GM18517 (cell line): ENCODE measurements around the gene KANK4.

Source experiments
- ATAC-seq: cut with Tn5 transposase; IDR thresholded peaks from one replicate; pipeline ENCODE4 v1.9.1; 2021; ENCODE audit warnings: mild to moderate bottlenecking, moderate library complexity; ENCODE audit not compliant: unreplicated experiment

The KANK4 gene

DNA sequence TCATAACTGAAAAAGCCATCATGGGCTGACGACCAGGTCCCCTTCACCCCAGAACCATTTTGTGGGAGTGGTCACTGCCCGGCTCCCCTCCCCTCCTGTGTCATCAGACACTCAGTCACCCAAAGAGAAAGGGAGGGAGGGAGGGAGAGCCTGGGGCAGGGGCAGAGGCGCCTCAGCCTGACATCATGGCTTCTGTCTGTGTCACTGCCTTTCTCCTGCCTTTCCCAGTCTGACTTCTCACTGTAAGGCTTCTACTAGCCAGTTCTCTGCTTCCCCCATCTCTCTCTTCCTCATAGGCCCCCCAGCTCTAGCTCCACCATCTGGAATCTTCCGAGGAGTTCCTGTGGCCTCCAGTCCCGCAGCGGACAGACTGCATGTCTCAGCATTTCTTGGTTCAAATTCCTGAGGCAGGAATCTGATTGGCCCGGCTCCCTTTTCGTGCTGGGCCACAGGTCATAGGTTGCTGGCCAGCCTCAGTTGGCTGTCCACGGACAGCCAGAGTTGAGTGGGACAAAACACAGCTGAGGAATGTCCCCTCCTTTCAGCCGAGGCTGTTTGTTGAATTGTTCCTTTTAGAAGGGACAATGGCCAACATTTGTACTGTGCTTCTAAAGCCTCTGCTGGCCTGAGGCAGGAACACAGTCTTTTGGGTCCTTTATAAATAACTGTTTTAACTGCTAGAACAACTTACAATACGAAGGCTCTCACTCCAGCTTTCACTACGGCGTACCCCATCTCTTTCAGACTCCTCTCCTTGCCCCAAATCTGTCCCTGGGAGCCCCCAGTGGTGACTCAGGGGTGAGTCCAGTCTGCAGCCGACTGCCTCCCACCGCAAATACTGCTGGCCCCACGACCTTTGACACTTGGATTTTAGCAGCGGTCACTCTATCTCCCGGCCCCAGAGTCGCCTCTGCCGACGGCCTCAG is 18.7 kb upstream of the KANK4 start:
- ATAC-seq = no peak

- no peak for ATAC-seq
Measured at GRCh38 chr1:62336995-62337705, 17.9 kb upstream of the KANK4 start.

GRCh38 chr1:62336638-62336994 is 17.4 kb upstream of the KANK4 start:
- no peak for ATAC-seq

DNA sequence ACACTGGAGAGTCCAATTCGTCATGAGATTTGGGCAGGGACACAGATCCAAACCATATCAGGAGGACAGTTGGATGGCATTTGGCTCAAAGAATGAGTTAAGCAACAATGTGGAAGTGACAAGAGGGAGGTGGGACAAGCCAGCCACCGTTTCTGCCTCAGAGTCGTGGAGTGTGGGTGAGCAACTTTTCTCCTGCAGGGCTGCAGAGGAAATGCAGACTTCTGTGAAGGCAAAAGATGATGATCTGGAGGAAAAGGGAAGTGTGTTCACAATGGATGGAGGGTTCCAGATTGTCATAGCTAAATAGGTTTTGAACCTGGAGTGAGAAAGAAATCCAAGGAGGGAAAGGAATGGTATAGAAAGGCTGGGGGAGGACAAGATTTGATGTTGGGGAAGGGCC is 16.4 kb upstream of the KANK4 start:
- no peak for ATAC-seq

DNA sequence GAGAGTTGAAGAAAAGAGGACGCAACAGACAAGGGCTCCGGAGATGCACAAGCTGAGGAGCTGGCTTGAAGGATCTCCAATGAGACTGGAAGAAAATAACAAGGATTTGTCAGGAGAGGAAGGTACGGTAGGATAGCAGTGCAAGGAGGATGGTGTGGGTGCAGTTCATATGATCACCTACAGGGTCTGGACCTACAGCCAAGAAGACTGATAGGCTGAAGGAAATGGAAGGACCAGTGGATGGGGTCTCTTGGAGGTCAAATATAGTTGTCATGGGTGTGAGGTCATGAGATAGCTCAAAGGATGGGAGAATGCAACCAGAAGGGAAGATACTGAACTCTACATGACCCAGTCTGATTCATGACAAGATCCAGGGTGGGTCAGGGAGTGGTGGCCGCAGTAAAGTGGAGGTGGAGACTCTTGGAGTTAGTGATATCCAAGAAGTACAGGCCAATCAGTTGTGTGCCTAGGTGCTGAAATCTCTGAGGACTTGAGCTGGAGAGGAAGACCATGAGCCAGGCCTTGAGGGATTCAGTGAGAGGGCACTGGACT is 15.3 kb upstream of the KANK4 start:
- no peak for ATAC-seq

DNA sequence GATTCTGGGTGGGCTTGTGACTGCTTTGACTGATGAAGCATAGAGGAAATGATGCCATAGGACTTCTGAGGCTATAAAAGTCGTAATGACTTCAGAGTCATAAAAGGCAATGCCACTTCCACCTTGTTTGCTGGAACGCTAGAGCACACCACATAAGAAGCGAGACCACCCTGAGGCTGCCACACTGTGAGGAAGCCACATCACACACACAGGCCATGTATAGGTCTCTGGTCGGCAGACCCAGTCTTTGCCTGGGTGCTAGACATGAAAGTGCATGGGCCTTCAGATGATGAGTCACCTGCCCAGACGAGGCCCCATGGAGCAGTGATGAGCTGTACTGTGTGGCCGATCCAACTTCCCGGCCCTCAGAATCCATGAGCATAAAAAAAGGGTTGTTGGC is 14.2 kb upstream of the KANK4 start:
- no peak for ATAC-seq

- no peak for ATAC-seq
Measured at GRCh38 chr1:62327360-62328055, 8.3 kb upstream of the KANK4 start.

GRCh38 chr1:62325681-62326080 is 6.4 kb upstream of the KANK4 start:
- no peak for ATAC-seq

GRCh38 chr1:62325081-62325480 is 5.8 kb upstream of the KANK4 start:
- no peak for ATAC-seq

DNA sequence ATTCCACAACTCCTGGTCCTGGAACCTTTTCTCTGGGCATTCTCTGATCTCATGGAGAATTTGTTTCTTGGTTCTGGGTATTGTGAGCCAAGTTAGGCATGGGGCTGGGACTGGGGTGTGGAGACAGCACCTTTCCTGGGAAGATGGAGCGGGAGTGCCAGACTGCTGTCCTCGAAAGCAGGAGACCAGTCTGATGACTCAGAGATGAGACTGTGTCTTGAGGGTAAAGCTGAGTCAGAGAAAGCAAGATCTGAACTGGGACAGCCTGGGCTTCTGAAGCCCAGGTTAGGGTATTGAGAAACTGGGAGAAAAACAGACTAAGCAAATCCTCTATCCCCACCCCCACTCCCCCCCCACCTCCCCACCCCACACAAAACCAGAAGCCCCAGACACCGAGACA is 2.2 kb upstream of the KANK4 start:
- no peak for ATAC-seq

- no peak for ATAC-seq
Measured at GRCh38 chr1:62318320-62318755, 896 bp downstream of the KANK4 start.

- ATAC-seq = no peak
Measured at GRCh38 chr1:62317021-62317768, 2.0 kb downstream of the KANK4 start.

DNA sequence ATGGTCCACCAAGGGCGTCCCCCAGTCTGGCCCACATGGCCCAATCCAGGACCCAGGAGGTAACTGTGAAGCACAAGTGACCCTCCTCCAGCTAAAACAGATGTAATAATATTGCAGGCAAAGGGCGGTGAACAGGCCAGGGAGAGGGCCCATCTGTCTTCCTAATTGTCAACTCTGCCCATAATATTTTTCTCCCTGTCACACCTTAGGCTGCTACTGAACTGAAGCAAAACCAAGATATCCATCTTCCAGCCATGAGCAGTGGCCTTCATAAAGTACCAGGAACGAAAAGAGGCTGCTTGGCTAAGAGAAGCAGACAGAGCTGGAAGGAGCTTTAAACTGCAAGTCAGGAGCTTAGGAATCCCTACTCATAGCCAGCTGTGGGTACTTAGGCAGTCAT is 3.1 kb downstream of the KANK4 start:
- no peak for ATAC-seq

DNA sequence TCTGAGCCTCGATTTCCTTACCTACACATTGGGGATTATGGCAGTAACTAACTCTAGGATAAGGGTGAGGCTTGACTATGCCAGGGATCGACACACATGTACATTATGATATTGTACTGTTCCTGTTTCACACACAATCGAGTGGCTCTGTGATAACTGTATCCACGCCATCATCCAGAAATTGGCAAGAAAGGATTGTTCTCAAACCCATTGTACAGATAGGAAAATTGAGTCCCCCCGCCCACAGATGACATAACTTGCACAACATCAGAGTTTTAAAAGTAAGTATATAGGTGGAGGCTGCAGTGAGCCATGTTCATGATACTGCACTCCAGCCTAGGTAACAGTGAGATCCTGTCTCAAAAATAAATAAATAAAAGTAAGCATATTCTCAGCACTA is 3.8 kb downstream of the KANK4 start:
- ATAC-seq = no peak

- no peak for ATAC-seq
Measured at GRCh38 chr1:62314454-62315350, 4.5 kb downstream of the KANK4 start.

DNA sequence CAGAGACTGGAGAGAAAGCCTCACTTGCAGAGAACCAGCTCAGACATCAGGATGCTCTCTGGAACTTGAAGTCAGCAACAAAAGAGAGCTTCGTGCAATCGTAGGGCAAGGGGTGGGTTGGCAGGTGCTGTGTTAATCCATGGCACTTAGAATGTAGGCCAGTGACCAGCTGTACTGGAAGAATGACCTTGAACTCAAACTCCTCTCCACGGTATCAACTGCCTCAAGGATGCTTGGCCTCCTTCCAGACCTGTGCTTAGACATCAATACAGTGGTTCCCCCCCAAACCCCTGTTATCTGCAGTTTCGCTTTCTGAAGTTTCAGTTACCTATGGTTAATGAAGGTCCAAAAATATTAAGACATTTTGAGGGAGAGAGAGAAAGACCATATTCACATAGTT is 6.5 kb downstream of the KANK4 start:
- no peak for ATAC-seq

DNA sequence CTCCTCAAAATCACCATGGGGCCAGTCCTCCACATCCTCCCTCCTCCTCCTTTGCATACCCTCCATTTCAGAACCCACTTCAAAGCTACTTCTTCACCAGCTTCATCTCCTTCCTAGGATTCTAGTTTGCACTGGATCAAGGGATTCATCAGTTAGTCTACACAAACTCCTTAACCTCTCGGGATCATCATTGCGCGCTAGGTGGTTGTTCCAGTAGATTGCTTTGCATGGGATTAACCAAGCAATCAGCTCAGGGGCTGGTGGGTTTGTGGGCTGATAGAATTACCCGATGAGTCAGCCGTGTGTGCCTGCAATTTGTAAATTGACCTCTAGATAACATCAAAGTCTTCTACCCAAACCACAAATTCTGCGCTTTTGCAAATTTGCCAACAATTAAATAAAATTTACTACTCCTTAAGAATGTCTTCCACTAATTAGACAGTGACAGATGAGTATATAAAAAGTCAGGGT is 7.7 kb downstream of the KANK4 start:
- no peak for ATAC-seq

DNA sequence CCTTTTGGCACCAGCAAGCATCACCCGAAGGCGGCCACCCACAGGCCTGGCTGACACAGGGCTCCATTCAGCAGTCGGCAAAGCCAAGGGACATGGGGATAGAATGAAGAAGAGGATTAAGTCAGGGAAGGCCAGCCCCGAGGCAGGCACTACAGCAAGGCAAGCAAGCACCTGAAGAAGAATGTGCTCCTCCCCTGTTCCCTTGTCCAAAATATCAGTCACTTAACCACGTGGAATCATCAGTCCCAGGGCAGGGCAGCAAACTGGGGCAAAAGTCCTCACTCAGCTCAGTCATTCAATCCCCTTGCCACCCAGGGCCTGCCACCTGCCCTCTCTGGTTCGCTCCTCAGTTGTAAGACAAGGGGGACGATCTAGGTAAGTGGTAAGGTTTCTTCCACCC is 9.3 kb downstream of the KANK4 start:
- ATAC-seq = no peak

DNA sequence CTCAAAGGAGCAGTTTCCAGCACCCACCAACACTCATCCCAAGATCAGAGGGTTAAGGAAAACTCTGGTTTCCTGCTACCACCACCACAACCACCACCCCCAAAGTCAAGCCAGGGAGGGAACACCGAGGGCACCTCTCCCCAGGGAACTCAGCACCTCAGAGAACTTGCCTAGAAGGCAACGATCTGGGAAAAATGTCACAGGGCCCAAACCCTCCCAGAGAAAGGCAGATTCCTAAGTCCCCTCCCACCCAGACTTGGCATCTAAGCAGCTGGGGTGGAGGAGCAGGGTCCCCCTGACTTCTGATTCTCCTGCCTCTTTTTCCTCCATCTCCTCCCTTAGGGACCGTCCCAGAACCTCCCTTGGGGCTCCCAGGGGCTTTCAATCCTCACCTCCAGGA is 10.6 kb downstream of the KANK4 start:
- ATAC-seq = no peak
